Left forelimb (tissue), 1 donor: ENCODE data around the gene NR6A1.

Experiments
- DNase-seq: peaks from one replicate; pipeline ENCODE4 v3.0.0-alpha.2; 2018; ENCODE audit warnings: low spot score

Gene NR6A1

GRCh38 chr9:124771021-124771866 lies at the start of gene NR6A1:
NR6A1 (minus strand) TSS chr9:124771311.
- peak; percentile 95 for DNase-seq

- no peak for DNase-seq
Measured at GRCh38 chr9:124818431-124819281, 47.5 kb upstream of the NR6A1 start.

GRCh38 chr9:124815601-124816000 lies 44.5 kb upstream of the NR6A1 start:
- DNase-seq = no peak

- DNase-seq = no peak
Measured at GRCh38 chr9:124814164-124814535, 43.0 kb upstream of the NR6A1 start.

GRCh38 chr9:124813501-124814163 lies 42.5 kb upstream of the NR6A1 start:
- no peak for DNase-seq

GRCh38 chr9:124813041-124813440 lies 41.9 kb upstream of the NR6A1 start:
- DNase-seq = no peak

GRCh38 chr9:124812441-124812876 lies 41.3 kb upstream of the NR6A1 start:
- peak; percentile 83 for DNase-seq

- peak; percentile 84 for DNase-seq
Measured at GRCh38 chr9:124810663-124811355, 39.7 kb upstream of the NR6A1 start.

GRCh38 chr9:124809741-124810500 lies 38.8 kb upstream of the NR6A1 start:
- DNase-seq = no peak

- no peak for DNase-seq
Measured at GRCh38 chr9:124809211-124809610, 38.1 kb upstream of the NR6A1 start.

- DNase-seq = no peak
Measured at GRCh38 chr9:124808246-124808956, 37.3 kb upstream of the NR6A1 start.

GRCh38 chr9:124805186-124805585 lies 34.1 kb upstream of the NR6A1 start:
- DNase-seq = no peak

GRCh38 chr9:124803911-124804310 lies 32.8 kb upstream of the NR6A1 start:
- DNase-seq = no peak

- no peak for DNase-seq
Measured at GRCh38 chr9:124802426-124802825, 31.3 kb upstream of the NR6A1 start.

- DNase-seq = no peak
Measured at GRCh38 chr9:124801356-124801755, 30.2 kb upstream of the NR6A1 start.

- no peak for DNase-seq
Measured at GRCh38 chr9:124800306-124801259, 29.5 kb upstream of the NR6A1 start.

GRCh38 chr9:124799274-124800006 lies 28.3 kb upstream of the NR6A1 start:
- no peak for DNase-seq

GRCh38 chr9:124797343-124798103 lies 26.4 kb upstream of the NR6A1 start:
- no peak for DNase-seq
